ENCODE data around the gene PALB2.

DNA sequence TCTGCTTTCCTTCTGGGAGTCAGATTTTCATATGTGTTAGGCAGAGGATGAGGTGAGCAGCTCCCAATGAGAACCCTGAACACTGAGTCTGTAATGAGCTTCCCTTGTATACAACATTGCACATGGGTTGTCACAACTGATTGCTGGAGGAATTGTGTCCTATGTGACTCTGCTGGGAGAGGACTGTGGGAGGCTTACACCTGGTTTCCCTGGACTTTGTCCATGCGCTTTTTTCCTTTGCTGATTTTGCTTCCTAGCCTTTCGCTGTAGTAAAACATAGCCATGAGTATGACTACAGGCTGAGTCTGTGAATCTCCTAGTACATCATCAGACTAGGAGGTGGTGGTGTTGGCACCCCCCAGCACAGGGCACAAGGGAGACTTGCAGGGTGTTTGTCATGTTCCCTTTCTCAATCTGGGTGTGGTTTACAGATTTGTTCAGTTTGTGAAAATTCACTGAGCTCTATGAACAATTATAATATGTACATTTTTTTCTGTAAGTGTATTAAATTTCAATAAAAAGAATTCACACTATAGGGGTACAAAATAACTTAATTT lies 35.9 kb upstream of the PALB2 start:
- TF ChIP-seq, protein P1, sequence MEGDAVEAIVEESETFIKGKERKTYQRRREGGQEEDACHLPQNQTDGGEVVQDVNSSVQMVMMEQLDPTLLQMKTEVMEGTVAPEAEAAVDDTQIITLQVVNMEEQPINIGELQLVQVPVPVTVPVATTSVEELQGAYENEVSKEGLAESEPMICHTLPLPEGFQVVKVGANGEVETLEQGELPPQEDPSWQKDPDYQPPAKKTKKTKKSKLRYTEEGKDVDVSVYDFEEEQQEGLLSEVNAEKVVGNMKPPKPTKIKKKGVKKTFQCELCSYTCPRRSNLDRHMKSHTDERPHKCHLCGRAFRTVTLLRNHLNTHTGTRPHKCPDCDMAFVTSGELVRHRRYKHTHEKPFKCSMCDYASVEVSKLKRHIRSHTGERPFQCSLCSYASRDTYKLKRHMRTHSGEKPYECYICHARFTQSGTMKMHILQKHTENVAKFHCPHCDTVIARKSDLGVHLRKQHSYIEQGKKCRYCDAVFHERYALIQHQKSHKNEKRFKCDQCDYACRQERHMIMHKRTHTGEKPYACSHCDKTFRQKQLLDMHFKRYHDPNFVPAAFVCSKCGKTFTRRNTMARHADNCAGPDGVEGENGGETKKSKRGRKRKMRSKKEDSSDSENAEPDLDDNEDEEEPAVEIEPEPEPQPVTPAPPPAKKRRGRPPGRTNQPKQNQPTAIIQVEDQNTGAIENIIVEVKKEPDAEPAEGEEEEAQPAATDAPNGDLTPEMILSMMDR (IDR thresholded peaks at IDR 0.05): no peak
- TF ChIP-seq POLR2AphosphoS5 (IDR thresholded peaks at IDR 0.05): no peak
- no peak for TF ChIP-seq POLR2A (IDR thresholded peaks at IDR 0.05; ENCODE audit: low read depth)
